ENCODE data around the gene MRPL10.

DNA sequence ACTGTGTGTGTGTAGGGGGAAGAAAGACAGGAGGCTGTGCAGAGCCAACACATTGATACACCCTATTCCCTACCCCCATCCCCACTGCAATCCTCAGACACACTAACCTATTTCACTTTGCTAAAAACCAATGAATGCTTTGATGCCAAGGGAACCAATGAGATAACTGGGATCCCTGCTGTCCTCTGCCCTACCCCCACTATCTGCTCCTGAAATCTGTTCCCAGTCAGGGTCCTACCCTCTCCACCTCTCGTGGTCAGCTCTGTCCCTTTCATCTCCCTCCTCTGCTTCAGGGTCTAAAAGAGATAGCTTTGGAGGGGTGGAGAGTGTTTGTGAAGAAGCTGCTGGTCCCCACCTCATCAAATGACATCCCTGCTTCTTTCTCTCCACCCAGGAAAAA, 38.7 kb upstream of the MRPL10 start:
- TF ChIP-seq, protein P1, sequence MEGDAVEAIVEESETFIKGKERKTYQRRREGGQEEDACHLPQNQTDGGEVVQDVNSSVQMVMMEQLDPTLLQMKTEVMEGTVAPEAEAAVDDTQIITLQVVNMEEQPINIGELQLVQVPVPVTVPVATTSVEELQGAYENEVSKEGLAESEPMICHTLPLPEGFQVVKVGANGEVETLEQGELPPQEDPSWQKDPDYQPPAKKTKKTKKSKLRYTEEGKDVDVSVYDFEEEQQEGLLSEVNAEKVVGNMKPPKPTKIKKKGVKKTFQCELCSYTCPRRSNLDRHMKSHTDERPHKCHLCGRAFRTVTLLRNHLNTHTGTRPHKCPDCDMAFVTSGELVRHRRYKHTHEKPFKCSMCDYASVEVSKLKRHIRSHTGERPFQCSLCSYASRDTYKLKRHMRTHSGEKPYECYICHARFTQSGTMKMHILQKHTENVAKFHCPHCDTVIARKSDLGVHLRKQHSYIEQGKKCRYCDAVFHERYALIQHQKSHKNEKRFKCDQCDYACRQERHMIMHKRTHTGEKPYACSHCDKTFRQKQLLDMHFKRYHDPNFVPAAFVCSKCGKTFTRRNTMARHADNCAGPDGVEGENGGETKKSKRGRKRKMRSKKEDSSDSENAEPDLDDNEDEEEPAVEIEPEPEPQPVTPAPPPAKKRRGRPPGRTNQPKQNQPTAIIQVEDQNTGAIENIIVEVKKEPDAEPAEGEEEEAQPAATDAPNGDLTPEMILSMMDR (IDR thresholded peaks at IDR 0.05) = no peak
- TF ChIP-seq, protein P2, sequence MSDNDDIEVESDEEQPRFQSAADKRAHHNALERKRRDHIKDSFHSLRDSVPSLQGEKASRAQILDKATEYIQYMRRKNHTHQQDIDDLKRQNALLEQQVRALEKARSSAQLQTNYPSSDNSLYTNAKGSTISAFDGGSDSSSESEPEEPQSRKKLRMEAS (IDR thresholded peaks at IDR 0.05) = no peak
- TF ChIP-seq EHMT2 (IDR thresholded peaks at IDR 0.05; ENCODE audit: low read depth) = no peak
